ENCODE measurements around the gene SIRPG.
"Not testable (repeated sequence)": the region's sequence is repeated elsewhere in the genome, so short reads cannot be mapped to it uniquely, and the experiment has no call there.

SIRPG gene

GRCh38 chr20:1671891-1672669 is 14.5 kb upstream of the SIRPG start:
- peak in 42 of 56 donors; percentile 3 to 68 (median 37) for DNase-seq

- peak in 1 of 56 donors; percentile 1 for DNase-seq
Observed at GRCh38 chr20:1669304-1669703, 11.7 kb upstream of the SIRPG start.

GRCh38 chr20:1667502-1668085 is 10.0 kb upstream of the SIRPG start:
- DNase-seq: no peak

- no peak for DNase-seq
Observed at GRCh38 chr20:1666802-1667201, 9.2 kb upstream of the SIRPG start.

- no peak for DNase-seq
Observed at GRCh38 chr20:1665345-1665744, 7.8 kb upstream of the SIRPG start.

GRCh38 chr20:1664911-1665310 is 7.3 kb upstream of the SIRPG start:
- no peak for DNase-seq

- DNase-seq: no peak
Observed at GRCh38 chr20:1663917-1664316, 6.3 kb upstream of the SIRPG start.

GRCh38 chr20:1661542-1662299 is 4.1 kb upstream of the SIRPG start:
- DNase-seq: no peak

GRCh38 chr20:1660246-1660645 is 2.7 kb upstream of the SIRPG start:
- DNase-seq: no peak

- DNase-seq: no peak
Observed at GRCh38 chr20:1656844-1657243, 735 bp downstream of the SIRPG start.

GRCh38 chr20:1654996-1655395 is 2.6 kb downstream of the SIRPG start:
- no peak for DNase-seq

- no peak for DNase-seq
Observed at GRCh38 chr20:1652960-1653359, 4.6 kb downstream of the SIRPG start.

- DNase-seq: no peak
Observed at GRCh38 chr20:1652104-1652503, 5.5 kb downstream of the SIRPG start.

GRCh38 chr20:1651268-1652058 is 6.1 kb downstream of the SIRPG start:
- DNase-seq: no peak

- DNase-seq: no peak
Observed at GRCh38 chr20:1648101-1648500, 9.5 kb downstream of the SIRPG start.

GRCh38 chr20:1646975-1647431 is 10.6 kb downstream of the SIRPG start:
- DNase-seq: no peak

- no peak for DNase-seq
Observed at GRCh38 chr20:1644101-1644962, 13.2 kb downstream of the SIRPG start.

GRCh38 chr20:1638643-1639042 is 18.9 kb downstream of the SIRPG start:
- not testable (repeated sequence) for DNase-seq

GRCh38 chr20:1637755-1638154 is 19.8 kb downstream of the SIRPG start:
- DNase-seq: no peak

- no peak for DNase-seq
Observed at GRCh38 chr20:1637226-1637625, 20.4 kb downstream of the SIRPG start.

GRCh38 chr20:1636621-1637020 is 21.0 kb downstream of the SIRPG start:
- no peak for DNase-seq

Measured in nucleus accumbens (tissue), 56 donors.